Stomach (tissue), 4 donors: ENCODE measurements around the gene CNEP1R1.

Experiments used
- CTCF ChIP-seq, 7 experiments: fragments of 450-650 bp in 4 of 7; fragments of 200-600 bp in 3 of 7; sonication (generic) in 3 of 7; IDR thresholded peaks; one replicate each; pipeline ENCODE4 v1.5.1; 2016 to 2019; ENCODE audit warnings: antibody characterized with exemption in 7 of 7, control low read depth in 2 of 7, mild to moderate bottlenecking in 1 of 7
- POLR2A ChIP-seq, 4 donors: fragments of 450-650 bp; IDR thresholded peaks; one replicate each; pipeline ENCODE4 v1.6.1; 2016; ENCODE audit warnings: antibody characterized with exemption in 4 of 4, control low read depth in 2 of 4, mild to moderate bottlenecking in 1 of 4, moderate library complexity in 1 of 4

GRCh38 chr16:50023641-50024040 is 1.4 kb upstream of the CNEP1R1 start:
- TF ChIP-seq CTCF (IDR thresholded peaks at IDR 0.05) = no peak
- TF ChIP-seq POLR2A (IDR thresholded peaks at IDR 0.05) = no peak
